Measurements from ENCODE around the gene SPATA45.

GRCh38 chr1:212852105-212852688, 4.7 kb upstream of the SPATA45 start:
- no peak for TF ChIP-seq POLR2A (IDR thresholded peaks at IDR 0.05)
- no peak for TF ChIP-seq CTCF (IDR thresholded peaks at IDR 0.05)
- TF ChIP-seq EP300 (IDR thresholded peaks at IDR 0.05): no peak
